Right renal pelvis (tissue), 4 donors: ENCODE measurements around the gene OVOL3. TPM values are rescaled to one million over a fixed set of nuclear protein-coding genes. Genes with fewer than 3 reads are reported as not detected.

Experiments used
- DNase-seq, 4 donors: peaks; one replicate each; pipeline ENCODE4 v3.0.0-alpha.2; 2013; ENCODE audit warnings: low read depth in 4 of 4, low spot score in 3 of 4, missing footprints in 1 of 4
- polyA plus RNA-seq, 4 donors: library from polyadenylated mRNA; unstranded; fragments of 120-200 nt; gene quantifications; one replicate each; pipeline ENCODE4 v1.2.1, GENCODE V29; 2013; ENCODE audit not compliant: insufficient read length in 4 of 4

Gene OVOL3
- polyA plus RNA-seq, 4 donors: 0.16 TPM; not detected in 3

DNA sequence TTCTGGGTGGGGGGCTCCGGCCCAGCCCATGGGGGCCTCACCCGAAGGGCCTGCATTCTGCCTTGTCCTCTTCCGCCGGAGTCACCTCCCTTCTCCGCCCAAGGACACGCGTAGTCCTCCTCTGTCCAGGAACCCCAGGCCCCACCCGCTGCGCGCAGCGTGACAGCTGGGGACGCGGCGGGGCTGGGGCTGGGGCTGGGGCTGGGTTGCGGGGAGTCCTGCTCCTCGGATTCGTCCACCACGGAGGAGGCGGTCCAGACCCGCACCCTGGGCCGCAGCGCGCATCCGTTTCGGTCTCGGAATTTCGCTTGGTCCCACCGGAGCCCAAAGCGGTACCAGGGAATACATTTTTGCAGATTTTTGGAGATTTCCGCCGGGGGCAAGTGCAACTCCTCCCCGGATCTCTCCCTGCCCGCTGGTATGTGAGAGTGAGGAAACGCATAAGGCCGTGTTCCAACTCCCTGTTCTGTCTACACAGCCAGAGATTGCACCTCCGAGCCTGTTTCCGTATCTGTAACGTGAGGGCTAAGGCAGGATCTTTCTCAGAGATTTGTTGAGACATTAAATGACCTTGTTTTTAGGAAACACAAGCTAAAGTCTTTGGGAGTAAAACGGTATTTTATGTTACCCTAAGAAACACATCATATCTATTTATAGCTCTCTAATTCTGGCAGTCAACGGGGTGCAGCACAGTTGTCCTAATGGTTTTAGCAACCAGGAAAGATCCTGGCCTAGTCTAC lies 41.6 kb downstream of the OVOL3 start, which contains the start of gene COX7A1:
COX7A1 (minus strand) TSS at position 96 of the 740 bp plus-strand sequence; CDS start at position 56, 40 bp downstream.
- DNase-seq: peak in 2 of 4 donors; percentile 24 to 26

DNA sequence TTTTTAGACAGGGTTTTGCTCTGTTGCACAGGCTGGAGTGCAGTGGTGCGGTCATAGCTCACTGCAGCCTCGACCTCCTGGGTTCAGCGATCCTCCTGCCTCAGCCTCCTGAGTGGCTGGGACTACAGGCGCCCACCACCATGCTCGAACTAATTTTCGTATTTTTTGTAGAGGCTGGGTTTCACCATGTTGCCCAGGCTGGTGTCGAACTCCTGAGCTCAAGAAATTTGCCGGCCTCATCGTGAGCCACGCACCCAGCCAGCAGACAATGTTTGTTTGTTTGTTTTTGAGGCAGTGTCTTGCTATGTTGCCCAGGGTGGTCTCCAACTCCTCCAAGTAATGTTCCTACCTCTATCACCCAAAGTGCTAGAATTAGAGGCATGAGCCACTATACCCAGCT lies 42.2 kb downstream of the OVOL3 start:
- DNase-seq: no peak

DNA sequence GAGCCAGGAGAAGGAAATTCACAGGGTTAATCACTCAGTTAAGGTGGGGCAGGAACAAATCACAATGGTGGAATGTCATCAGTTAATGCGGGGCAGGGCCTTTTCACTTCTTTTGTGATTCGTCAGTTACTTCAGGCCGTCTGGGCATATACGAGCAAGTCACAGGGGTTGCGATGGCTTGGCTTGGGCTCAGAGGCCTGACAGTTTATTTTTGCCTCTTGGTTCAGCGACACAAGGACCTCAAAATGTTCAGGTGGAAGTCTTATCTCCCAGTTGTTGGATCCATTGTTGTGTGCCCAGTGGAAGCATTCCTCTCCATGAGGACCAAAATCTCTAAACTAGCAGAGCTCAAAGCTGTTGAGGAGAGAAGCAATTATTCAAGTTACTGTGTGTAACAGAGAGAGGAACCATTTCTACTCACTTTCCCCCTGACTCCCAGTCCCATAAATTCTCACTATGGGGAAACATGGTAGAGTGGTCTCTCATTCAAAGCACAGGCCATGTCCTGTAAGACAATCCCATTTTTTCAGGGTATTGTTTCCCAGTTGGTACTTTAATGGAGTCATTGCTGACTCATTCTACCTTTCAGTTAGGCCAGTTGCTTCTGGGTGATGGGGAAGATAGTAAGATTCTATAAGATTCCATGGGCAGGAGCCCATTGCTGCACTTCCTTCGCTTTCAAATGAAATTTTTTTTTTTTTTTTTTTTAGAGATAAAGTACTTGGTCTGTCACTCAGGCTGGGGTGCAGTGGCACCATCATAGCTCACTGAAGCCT lies 50.1 kb downstream of the OVOL3 start:
- no peak for DNase-seq

Other genes with a start within 250 kb of the OVOL3 start
- 10 to 100 TPM; 23.6 to 33.2 (median 27.2) TPM for gene APLP1, start 242.6 kb upstream of the OVOL3 start, polyA plus RNA-seq
- 1 to 10 TPM; 2.5 to 2.9 (median 2.6) TPM for gene NFKBID, start 210.6 kb upstream of the OVOL3 start, polyA plus RNA-seq
- gene HCST, start 208.6 kb upstream of the OVOL3 start, polyA plus RNA-seq: 1 to 10 TPM; 2.7 to 3.2 (median 2.9) TPM
- 10 to 100 TPM in 1 of 4 donors, 1 to 10 TPM in 3; 8.4 to 12.6 (median 8.8) TPM for gene TYROBP, start 202.8 kb upstream of the OVOL3 start, polyA plus RNA-seq
- 10 to 100 TPM; 10.7 to 16.9 (median 11.7) TPM for gene LRFN3, start 174.8 kb upstream of the OVOL3 start, polyA plus RNA-seq
- gene SDHAF1, start 116.0 kb upstream of the OVOL3 start, polyA plus RNA-seq: 10 to 100 TPM; 12.7 to 18.6 (median 13.2) TPM
- gene SYNE4, start 102.3 kb upstream of the OVOL3 start, polyA plus RNA-seq: 10 to 100 TPM; 10.2 to 13.5 (median 11.9) TPM
- 10 to 100 TPM; 13.8 to 18.5 (median 15.2) TPM for gene ALKBH6, start 96.9 kb upstream of the OVOL3 start, polyA plus RNA-seq
- 10 to 100 TPM; 51.9 to 65.4 (median 58.4) TPM for gene CLIP3, start 78.3 kb upstream of the OVOL3 start, polyA plus RNA-seq
- 10 to 100 TPM; 11.6 to 17.0 (median 12.3) TPM for gene THAP8, start 56.9 kb upstream of the OVOL3 start, polyA plus RNA-seq
- gene WDR62, start 56.2 kb upstream of the OVOL3 start, polyA plus RNA-seq: 1 to 10 TPM; 3.6 to 5.1 (median 4.6) TPM
- 10 to 100 TPM; 43.2 to 61.0 (median 48.4) TPM for gene POLR2I, start 3.7 kb downstream of the OVOL3 start, polyA plus RNA-seq
- gene TBCB, start 4.3 kb downstream of the OVOL3 start, polyA plus RNA-seq: 100 to 1,000 TPM; 105 to 138 (median 117) TPM
- gene CAPNS1, start 28.9 kb downstream of the OVOL3 start, polyA plus RNA-seq: 100 to 1,000 TPM; 573 to 633 (median 612) TPM
- 10 to 100 TPM; 25.6 to 30.2 (median 26.9) TPM for gene COX7A1, start 41.3 kb downstream of the OVOL3 start, polyA plus RNA-seq
- gene ZNF565, start 103.5 kb downstream of the OVOL3 start, polyA plus RNA-seq: 1 to 10 TPM; 5.4 to 6.9 (median 6.3) TPM
- 100 to 1,000 TPM; 121 to 157 (median 154) TPM for gene ZNF146, start 104.0 kb downstream of the OVOL3 start, polyA plus RNA-seq